HG03064 (cell line): ENCODE data around the gene HTRA2.

Experiments used
- ATAC-seq: cut with Tn5 transposase; IDR thresholded peaks from one replicate; pipeline ENCODE4 v1.9.1; 2021; ENCODE audit warnings: low read depth; ENCODE audit not compliant: unreplicated experiment

Gene HTRA2

GRCh38 chr2:74536166-74536950, 6.6 kb downstream of the HTRA2 start:
- ATAC-seq, result no peak

- no peak for ATAC-seq
Measured at GRCh38 chr2:74537140-74537539, 7.4 kb downstream of the HTRA2 start.

GRCh38 chr2:74538881-74539339, 9.2 kb downstream of the HTRA2 start:
- no peak for ATAC-seq

GRCh38 chr2:74540291-74540690, 10.6 kb downstream of the HTRA2 start:
- no peak for ATAC-seq

GRCh38 chr2:74542978-74543377, 13.2 kb downstream of the HTRA2 start:
- no peak for ATAC-seq

- ATAC-seq, result no peak
Measured at GRCh38 chr2:74544634-74545033, 14.9 kb downstream of the HTRA2 start.

GRCh38 chr2:74546004-74546403, 16.3 kb downstream of the HTRA2 start:
- ATAC-seq, result no peak

- ATAC-seq, result no peak
Measured at GRCh38 chr2:74548285-74548899, 18.7 kb downstream of the HTRA2 start.

- no peak for ATAC-seq
Measured at GRCh38 chr2:74548900-74549826, 19.4 kb downstream of the HTRA2 start.

- ATAC-seq, result no peak
Measured at GRCh38 chr2:74550231-74550630, 20.5 kb downstream of the HTRA2 start.

- no peak for ATAC-seq
Measured at GRCh38 chr2:74551530-74551929, 21.8 kb downstream of the HTRA2 start.

- ATAC-seq, result no peak
Measured at GRCh38 chr2:74551942-74552913, 22.5 kb downstream of the HTRA2 start.

- ATAC-seq, result no peak
Measured at GRCh38 chr2:74552914-74553811, 23.4 kb downstream of the HTRA2 start.

GRCh38 chr2:74553892-74554819, 24.4 kb downstream of the HTRA2 start, which contains the start of the genes DOK1 and LOXL3:
DOK1 (plus strand) TSS chr2:74554720; CDS start chr2:74554755, 35 bp downstream.
LOXL3 (minus strand) TSS chr2:74553942; CDS start chr2:74552634, 1,308 bp downstream.
- peak; percentile 55 for ATAC-seq

- no peak for ATAC-seq
Measured at GRCh38 chr2:74554820-74555531, 25.2 kb downstream of the HTRA2 start.

GRCh38 chr2:74555610-74556103, 25.9 kb downstream of the HTRA2 start:
- ATAC-seq, result no peak

GRCh38 chr2:74556159-74556558, 26.4 kb downstream of the HTRA2 start:
- no peak for ATAC-seq
